ENCODE results near the gene ASGR2. TPM values are rescaled to one million over a fixed set of nuclear protein-coding genes. Genes with fewer than 3 reads are reported as not detected.

The ASGR2 gene
- total and polyA plus RNA-seq, 2 of the 13 experiments (the other 11 are each of a cell fraction or from before 2014, with no cell fraction given): 320 to 754 TPM

DNA sequence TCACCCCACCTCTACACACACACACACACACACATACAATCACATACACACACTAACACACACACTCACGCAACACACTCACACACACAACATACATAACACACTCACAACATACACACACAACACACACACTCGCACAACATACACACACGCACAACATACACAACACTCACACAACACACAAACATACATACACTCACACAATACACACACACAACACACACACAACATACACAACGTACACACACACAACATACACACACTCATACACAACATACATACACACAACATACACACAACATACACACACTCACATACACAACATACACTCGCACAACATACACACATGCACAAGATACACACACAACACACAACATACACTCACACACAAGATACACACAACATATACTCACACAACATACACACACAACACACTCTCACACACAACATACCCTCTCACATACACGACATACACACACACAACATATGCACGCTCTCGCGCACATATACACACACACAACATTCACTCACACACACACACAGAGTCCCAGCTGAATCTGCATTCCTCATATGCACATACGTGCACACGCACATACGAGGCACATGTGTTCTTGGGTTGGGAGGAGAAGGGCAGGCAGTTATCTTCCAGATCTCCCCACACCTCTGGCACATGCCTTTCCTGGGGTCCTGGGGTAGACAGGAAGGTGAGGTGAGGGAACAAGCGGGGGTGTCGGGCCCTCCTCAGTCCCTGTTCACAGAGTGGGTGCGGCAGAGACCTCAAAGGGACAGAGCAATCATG lies 1.1 kb downstream of the ASGR2 start (continued):
- TF ChIP-seq MEIS2 (CRISPR knock-in tag; IDR thresholded peaks at IDR 0.05): no peak
- TF ChIP-seq NFE2L1 (CRISPR knock-in tag; IDR thresholded peaks at IDR 0.05; ENCODE audit: borderline replicate concordance): no peak
- TF ChIP-seq SRF (IDR thresholded peaks at IDR 0.05; ENCODE audit: low read depth, low read length): no peak
- TF ChIP-seq ZNF3 (CRISPR knock-in tag; IDR thresholded peaks at IDR 0.05): no peak
- no peak for TF ChIP-seq TARDBP (CRISPR knock-in tag; IDR thresholded peaks at IDR 0.05)
- TF ChIP-seq HNRNPLL (IDR thresholded peaks at IDR 0.05; ENCODE audit: low read depth, low read length, poor library complexity, severe bottlenecking): no peak
- TF ChIP-seq CTCF (CRISPR knock-in tag; IDR thresholded peaks at IDR 0.05): no peak
- TF ChIP-seq ATM (IDR thresholded peaks at IDR 0.05; ENCODE audit: borderline replicate concordance): peak; percentile 79; the same call in 1 of the 2 replicates
- TF ChIP-seq GATAD2A (CRISPR knock-in tag; IDR thresholded peaks at IDR 0.05): no peak
- TF ChIP-seq ZNF318 (CRISPR knock-in tag; IDR thresholded peaks at IDR 0.05): peak; percentile 15; the same call in 1 of the 2 replicates
- TF ChIP-seq ZFP37 (CRISPR knock-in tag; IDR thresholded peaks at IDR 0.05; ENCODE audit: borderline replicate concordance): peak; percentile 55; the same call in 1 of the 2 replicates
- no peak for TF ChIP-seq ZFY (CRISPR knock-in tag; IDR thresholded peaks at IDR 0.05)
- 0 out of 2 replicates have a peak, but pooled peaks have one; percentile 47 for TF ChIP-seq SALL1 (CRISPR knock-in tag; IDR thresholded peaks at IDR 0.05)
- no peak for TF ChIP-seq PAF1 (CRISPR knock-in tag; IDR thresholded peaks at IDR 0.05)
- TF ChIP-seq ETV6 (CRISPR knock-in tag; conservative IDR thresholded peaks at IDR 0.05): no peak
- TF ChIP-seq FOXK2 (IDR thresholded peaks at IDR 0.05): peak; percentile 75
- TF ChIP-seq HMGA1 (CRISPR knock-in tag; conservative IDR thresholded peaks at IDR 0.05): no peak
- no peak for TF ChIP-seq ZNF235 (CRISPR knock-in tag; IDR thresholded peaks at IDR 0.05; ENCODE audit: borderline replicate concordance)
- TF ChIP-seq DMTF1 (CRISPR knock-in tag; IDR thresholded peaks at IDR 0.05): no peak
